Cerebellar nuclear complex (tissue), 1 donor: Measurements from ENCODE around the gene FARSA.
"Not testable (repeated sequence)": the region's sequence is repeated elsewhere in the genome, so short reads cannot be mapped to it uniquely, and the experiment has no call there.

Experiments
- DNase-seq, 2 experiments: peaks; one replicate each; lab custom pipeline; 2025; lab: John Stamatoyannopoulos, UW

The FARSA gene

GRCh38 chr19:12933287-12934072 is at the start of gene FARSA:
FARSA (minus strand) TSS chr19:12933711; CDS start chr19:12933696, 15 bp downstream.
- DNase-seq, result peak; percentile 67 to 94

GRCh38 chr19:12983091-12983490 is 49.6 kb upstream of the FARSA start:
- no peak for DNase-seq

- no peak for DNase-seq
Observed at GRCh38 chr19:12982648-12983047, 49.1 kb upstream of the FARSA start.

GRCh38 chr19:12979974-12980373 is 46.5 kb upstream of the FARSA start:
- no peak for DNase-seq

GRCh38 chr19:12976109-12976508 is 42.6 kb upstream of the FARSA start:
- DNase-seq, result not testable (repeated sequence)

- DNase-seq, result no peak
Observed at GRCh38 chr19:12975221-12975741, 41.8 kb upstream of the FARSA start.

- peak; percentile 71 to 72 for DNase-seq
Observed at GRCh38 chr19:12974301-12975220, 41.0 kb upstream of the FARSA start.

- no peak for DNase-seq
Observed at GRCh38 chr19:12973236-12973635, 39.7 kb upstream of the FARSA start.

- DNase-seq, result no peak
Observed at GRCh38 chr19:12970070-12970820, 36.7 kb upstream of the FARSA start.

GRCh38 chr19:12969292-12969988 is 35.9 kb upstream of the FARSA start, which contains the start of gene DAND5:
DAND5 (plus strand) TSS chr19:12969576; CDS start chr19:12969661, 85 bp downstream.
- DNase-seq, result no peak

GRCh38 chr19:12967907-12968306 is 34.4 kb upstream of the FARSA start:
- no peak for DNase-seq

GRCh38 chr19:12965812-12966135 is 32.3 kb upstream of the FARSA start:
- no peak for DNase-seq

- DNase-seq, result peak in 1 of 2 experiments; percentile 65
Observed at GRCh38 chr19:12965017-12965811, 31.7 kb upstream of the FARSA start.

- no peak for DNase-seq
Observed at GRCh38 chr19:12959481-12959880, 26.0 kb upstream of the FARSA start.

GRCh38 chr19:12957389-12957952 is 24.0 kb upstream of the FARSA start:
- DNase-seq, result not testable (repeated sequence)

- peak in 1 of 2 experiments; percentile 55 for DNase-seq
Observed at GRCh38 chr19:12956446-12957388, 23.2 kb upstream of the FARSA start, which contains the start of gene GADD45GIP1. GADD45GIP1 (minus strand) TSS chr19:12957223; CDS start chr19:12957212, 11 bp downstream.

- DNase-seq, result no peak
Observed at GRCh38 chr19:12955996-12956395, 22.5 kb upstream of the FARSA start.

GRCh38 chr19:12955575-12955974 is 22.1 kb upstream of the FARSA start:
- not testable (repeated sequence) for DNase-seq

- no peak for DNase-seq
Observed at GRCh38 chr19:12954612-12954962, 21.1 kb upstream of the FARSA start.
